Body of pancreas (tissue), 4 donors: ENCODE measurements around the gene SMIM13. TPM values are rescaled to one million over a fixed set of nuclear protein-coding genes. Genes with fewer than 3 reads are reported as not detected.

ENCODE experiments used
- ATAC-seq: fragments of 150-250 bp; one replicate; pipeline ENCODE4 v1.9.1; 2016
- DNase-seq, 4 donors: peaks; one replicate each; pipeline ENCODE4 v3.0.0-alpha.2; 2019
- H3K27ac ChIP-seq, 4 donors: fragments of 200-600 bp; sonication (generic); 1 replicate in 3 of 4; 2 replicates in 1 of 4; pipeline versions ENCODE4 v1.5.1 to v1.6.1; 2016 to 2019; ENCODE audit warnings: mild to moderate bottlenecking in 1 of 4, mixed read lengths in 1 of 4, moderate library complexity in 1 of 4
- H3K27me3 ChIP-seq, 2 donors: fragments of 200-600 bp; sonication (generic); one replicate each; pipeline ENCODE4 v1.6.0; 2016; ENCODE audit warnings: mild to moderate bottlenecking in 1 of 2
- H3K36me3 ChIP-seq, 2 donors: fragments of 200-600 bp; sonication (generic); replicated peaks in 1 of 2; 2 replicates each; pipeline ENCODE4 v1.5.1; 2016; ENCODE audit warnings: low read depth in 2 of 2; ENCODE audit not compliant: insufficient read depth in 1 of 2
- H3K4me1 ChIP-seq: fragments of 200-600 bp; sonication (generic); one replicate; pipeline ENCODE4 v1.6.0; 2016
- H3K4me3 ChIP-seq, 2 donors: fragments of 200-600 bp; sonication (generic); 1 replicate in 1 of 2; 2 replicates in 1 of 2; pipeline ENCODE4 v1.5.1; 2016 to 2019
- H3K9me3 ChIP-seq, 3 donors: fragments of 200-600 bp; sonication (generic); 1 replicate in 2 of 3; 2 replicates in 1 of 3; pipeline ENCODE4 v1.5.1; 2016
- POLR2A ChIP-seq, 3 donors: fragments of 450-650 bp; IDR thresholded peaks; one replicate each; pipeline ENCODE4 v1.6.1; 2016; ENCODE audit warnings: antibody characterized with exemption in 3 of 3, mild to moderate bottlenecking in 2 of 3
- WGBS, 2 donors: methylation state at CpG; one replicate each; pipeline ENCODE4 v1.1.5; 2017; 5-methylcytosine and 5-hydroxymethylcytosine counted together
- intact Hi-C: fragments of 100-400 bp; cut with DNase I; formaldehyde crosslinking; loops from one replicate; pipeline ENCODE4 v1.15.1; 2023
- total RNA-seq, 2 donors: library from RNA; depleted of rRNA; stranded (reverse); fragments of >200 nt; gene quantifications; one replicate each; pipeline ENCODE4 v1.1.0, GENCODE V29; 2016
- TF ChIP-seq, protein P1 (sequence below), 7 experiments: fragments of 450-650 bp in 4 of 7; fragments of 200-600 bp in 3 of 7; sonication (generic) in 3 of 7; IDR thresholded peaks; one replicate each; pipeline ENCODE4 v1.5.1; 2016 to 2019; ENCODE audit warnings: antibody characterized with exemption in 7 of 7

Gene SMIM13
- total RNA-seq, 2 donors from 2014 or later: 4.4 to 5.6 TPM

DNA sequence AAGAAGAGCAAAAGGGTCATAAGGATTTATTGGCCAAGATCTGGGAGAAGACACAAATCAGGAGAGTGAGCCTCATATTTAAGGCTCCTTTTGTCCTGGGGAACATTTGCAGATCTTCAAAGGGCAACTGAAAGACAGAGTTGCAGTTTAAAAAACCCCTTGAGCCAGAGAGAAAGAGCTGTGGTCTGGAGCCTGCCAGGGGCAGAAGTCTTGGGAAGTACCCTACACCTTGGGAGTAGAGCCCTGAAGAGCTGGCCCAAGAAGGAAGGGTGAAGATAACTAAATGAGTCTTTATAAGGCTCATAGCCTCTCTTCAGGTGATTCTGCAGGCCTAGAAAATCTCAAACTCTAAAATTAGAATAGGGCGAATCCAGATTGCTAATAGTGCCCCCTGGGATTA is 57.9 kb downstream of the SMIM13 start:
- DNase-seq (no peak), ATAC-seq (no peak)
- H3K27me3 ChIP-seq: peaks cover 0 to 5% of the 10 kb centered on the region in 2 donors
- 73 to 97% methylated on average over 1 of the region's 1 CpG for WGBS, 2 donors
- intact Hi-C loops: no loop called here
- H3K4me1 ChIP-seq: no peaks in the 10 kb centered on the region
- no peak overlapping the region for H3K27ac ChIP-seq
- no peak overlapping the region for H3K4me3 ChIP-seq
- no peak for TF ChIP-seq POLR2A (IDR thresholded peaks at IDR 0.05)
- TF ChIP-seq, protein P1, sequence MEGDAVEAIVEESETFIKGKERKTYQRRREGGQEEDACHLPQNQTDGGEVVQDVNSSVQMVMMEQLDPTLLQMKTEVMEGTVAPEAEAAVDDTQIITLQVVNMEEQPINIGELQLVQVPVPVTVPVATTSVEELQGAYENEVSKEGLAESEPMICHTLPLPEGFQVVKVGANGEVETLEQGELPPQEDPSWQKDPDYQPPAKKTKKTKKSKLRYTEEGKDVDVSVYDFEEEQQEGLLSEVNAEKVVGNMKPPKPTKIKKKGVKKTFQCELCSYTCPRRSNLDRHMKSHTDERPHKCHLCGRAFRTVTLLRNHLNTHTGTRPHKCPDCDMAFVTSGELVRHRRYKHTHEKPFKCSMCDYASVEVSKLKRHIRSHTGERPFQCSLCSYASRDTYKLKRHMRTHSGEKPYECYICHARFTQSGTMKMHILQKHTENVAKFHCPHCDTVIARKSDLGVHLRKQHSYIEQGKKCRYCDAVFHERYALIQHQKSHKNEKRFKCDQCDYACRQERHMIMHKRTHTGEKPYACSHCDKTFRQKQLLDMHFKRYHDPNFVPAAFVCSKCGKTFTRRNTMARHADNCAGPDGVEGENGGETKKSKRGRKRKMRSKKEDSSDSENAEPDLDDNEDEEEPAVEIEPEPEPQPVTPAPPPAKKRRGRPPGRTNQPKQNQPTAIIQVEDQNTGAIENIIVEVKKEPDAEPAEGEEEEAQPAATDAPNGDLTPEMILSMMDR (IDR thresholded peaks at IDR 0.05): no peak
- no peaks in the 10 kb centered on the region for H3K9me3 ChIP-seq
- no peaks in the 10 kb centered on the region for H3K36me3 ChIP-seq

DNA sequence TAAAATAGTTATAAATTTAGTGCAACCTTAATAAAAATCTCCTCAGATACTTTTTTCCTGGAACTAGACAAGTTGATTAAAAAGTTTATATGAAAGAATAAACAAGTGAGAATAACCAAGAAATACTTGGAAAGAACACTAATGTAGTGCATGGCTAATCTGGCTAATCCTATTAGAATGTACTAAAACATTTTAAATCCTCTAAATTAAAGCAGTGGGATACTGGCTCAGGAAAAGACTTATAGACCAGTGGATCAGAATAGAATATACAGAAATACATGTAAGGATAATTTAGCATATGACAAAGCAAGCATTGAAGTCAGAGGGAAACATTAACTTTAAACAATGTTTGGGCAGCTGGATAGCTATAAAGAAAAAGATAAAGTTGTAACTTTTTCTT is 58.9 kb downstream of the SMIM13 start:
- no peak for TF ChIP-seq POLR2A (IDR thresholded peaks at IDR 0.05)
- TF ChIP-seq, protein P1 (IDR thresholded peaks at IDR 0.05): no peak

DNA sequence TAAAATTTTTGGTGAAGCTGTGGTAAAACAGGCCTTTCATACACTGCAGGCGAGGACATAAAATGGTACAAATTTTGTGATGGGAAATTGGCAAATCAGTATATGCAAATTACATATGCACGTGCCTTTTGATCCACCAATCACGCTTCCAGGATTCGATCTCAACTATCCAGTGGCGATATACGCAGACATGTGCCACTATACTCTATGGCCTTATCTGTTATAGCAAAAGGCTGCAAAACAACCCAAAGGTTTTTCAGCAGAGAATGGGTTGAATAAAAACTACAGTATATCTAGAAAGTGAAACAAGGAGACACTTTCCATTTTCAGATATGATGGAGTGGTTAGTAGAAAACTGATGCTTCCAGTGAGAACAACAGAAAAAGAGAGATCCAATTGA is 59.8 kb downstream of the SMIM13 start:
- H3K36me3 ChIP-seq: no peaks in the 10 kb centered on the region
- no peaks in the 10 kb centered on the region for H3K9me3 ChIP-seq
- ATAC-seq: no peak
- WGBS, 2 donors: 95% methylated on average over 6 of the region's 6 CpGs
- DNase-seq: no peak
- intact Hi-C loops: no loop called here
- H3K4me1 ChIP-seq: no peaks in the 10 kb centered on the region
- H3K27ac ChIP-seq: no peak overlapping the region
- no peak for TF ChIP-seq POLR2A (IDR thresholded peaks at IDR 0.05)
- peaks cover 0 to 5% of the 10 kb centered on the region in 2 donors for H3K27me3 ChIP-seq
- H3K4me3 ChIP-seq: no peak overlapping the region

More for the DNA sequence above, 58.9 kb downstream of the SMIM13 start:
- H3K27ac ChIP-seq: no peak overlapping the region
- DNase-seq (no peak), ATAC-seq (no peak)
- no peak overlapping the region for H3K4me3 ChIP-seq
- intact Hi-C loops: no loop called here
- peaks cover 0 to 5% of the 10 kb centered on the region in 2 donors for H3K27me3 ChIP-seq
- H3K9me3 ChIP-seq: no peaks in the 10 kb centered on the region
- H3K4me1 ChIP-seq: no peaks in the 10 kb centered on the region
- H3K36me3 ChIP-seq: no peaks in the 10 kb centered on the region

DNA sequence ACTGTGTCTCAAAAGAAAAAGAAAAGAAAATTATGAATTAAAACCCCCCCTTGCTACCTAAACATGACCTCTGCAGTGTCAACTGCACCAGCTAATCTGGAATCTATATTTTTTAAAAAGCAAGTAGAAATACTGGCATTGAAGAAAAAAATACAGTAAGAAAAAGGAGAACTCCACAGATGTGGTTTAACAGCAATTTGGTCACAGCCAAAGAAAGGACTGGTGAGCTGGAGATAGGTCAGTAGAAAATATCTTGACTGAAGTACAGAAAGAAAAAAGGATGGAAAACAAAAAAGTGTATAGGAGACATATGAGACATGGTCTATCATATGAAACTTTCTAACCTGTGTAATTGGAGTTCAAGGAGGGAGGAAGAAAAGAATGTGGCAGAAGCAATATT is 62.0 kb downstream of the SMIM13 start:
- Histone ChIP-seq H3K36me3 (no peaks in the 10 kb centered on the region), H3K4me1 (no peaks in the 10 kb centered on the region), H3K9me3 (no peaks in the 10 kb centered on the region), H3K27ac (no peak overlapping the region), H3K27me3 (peaks cover 0 to 5% of the 10 kb centered on the region in 2 donors), H3K4me3 (no peak overlapping the region)
- TF ChIP-seq, protein P1 (IDR thresholded peaks at IDR 0.05): no peak
- no peak for TF ChIP-seq POLR2A (IDR thresholded peaks at IDR 0.05)
- intact Hi-C loops: no loop called here
- DNase-seq: no peak
- ATAC-seq: no peak

DNA sequence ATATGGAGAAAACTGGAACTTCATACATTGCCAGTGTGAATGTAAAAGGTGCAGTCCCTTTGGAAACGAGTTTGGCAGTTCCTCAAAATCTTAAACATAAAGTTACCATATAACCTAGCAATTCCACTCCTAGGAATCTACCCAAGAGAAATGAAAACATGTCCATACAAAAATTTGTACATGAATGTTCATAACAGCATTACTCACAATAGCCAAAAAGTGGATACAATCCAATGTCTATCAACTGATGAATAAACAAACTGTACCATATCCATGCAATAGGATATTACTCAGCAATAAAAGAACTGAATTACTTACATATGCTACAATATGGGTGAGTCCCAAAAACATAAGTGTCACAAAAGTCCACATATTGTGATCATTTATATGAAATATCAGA is 66.6 kb downstream of the SMIM13 start:
- TF ChIP-seq, protein P1 (IDR thresholded peaks at IDR 0.05): no peak
- TF ChIP-seq POLR2A (IDR thresholded peaks at IDR 0.05): no peak
- DNase-seq (no peak), ATAC-seq (no peak)
- Histone ChIP-seq H3K9me3 (no peaks in the 10 kb centered on the region), H3K27ac (no peak overlapping the region), H3K36me3 (no peaks in the 10 kb centered on the region), H3K4me1 (no peaks in the 10 kb centered on the region), H3K27me3 (peaks cover 0 to 5% of the 10 kb centered on the region in 2 donors), H3K4me3 (no peak overlapping the region)
- 41 to 60% methylated on average over 1 of the region's 1 CpG for WGBS, 2 donors
- intact Hi-C loops: no loop called here
